ENCODE results near the gene LNX1.

- TF ChIP-seq CTCF (IDR thresholded peaks at IDR 0.05) (no peak), POLR2A (IDR thresholded peaks at IDR 0.05) (no peak)
Measured at GRCh38 chr4:53477038-53477565, 114.2 kb downstream of the LNX1 start.

Data from sigmoid colon (tissue), 3 donors.